OCI-LY3 (cell line): Measurements from ENCODE around the gene EPHB3.

Experiments
- H2AFZ ChIP-seq: fragments of 200-600, 300-600 bp; shearing (Covaris generic); 2 replicates; pipeline ENCODE4 v1.6.0; 2014; ENCODE audit warnings: antibody characterized with exemption, low read depth, low read length
- H3K27ac ChIP-seq: fragments of 200-600, 300-600 bp; sonication (generic); 2 replicates; pipeline ENCODE4 v1.5.1; 2014; ENCODE audit warnings: mild to moderate bottlenecking, low read length, moderate library complexity, mixed read lengths
- H3K27me3 ChIP-seq: fragments of 200-600, 300-600 bp; sonication (generic); 2 replicates; pipeline ENCODE4 v1.6.1; 2014; ENCODE audit warnings: low read depth, low read length, mixed read lengths
- H3K36me3 ChIP-seq: fragments of 200-600, 300-600 bp; sonication (generic); replicated peaks from 2 replicates; pipeline ENCODE3; 2014; ENCODE audit warnings: low read depth, low read length, mixed read lengths
- H3K4me1 ChIP-seq: fragments of 300-600, 200-600 bp; sonication (generic); 2 replicates; pipeline ENCODE4 v1.6.1; 2014; ENCODE audit warnings: low read length, mixed read lengths
- H3K4me2 ChIP-seq: fragments of 200-600, 300-600 bp; sonication (generic); 2 replicates; pipeline ENCODE4 v1.6.1; 2014; ENCODE audit warnings: low read length, mixed read lengths
- H3K4me3 ChIP-seq: fragments of 300-600, 200-600 bp; sonication (generic); 2 replicates; pipeline ENCODE4 v1.5.1; 2014; ENCODE audit warnings: antibody characterized with exemption, mild to moderate bottlenecking, low read length, moderate library complexity
- H3K79me2 ChIP-seq: fragments of 300-600, 200-600 bp; shearing (Covaris generic); 2 replicates; pipeline ENCODE4 v1.6.1; 2014; ENCODE audit warnings: mild to moderate bottlenecking, low read length, mixed read lengths
- H3K9ac ChIP-seq: fragments of 300-600, 200-600 bp; shearing (Covaris generic); 2 replicates; pipeline ENCODE4 v1.6.0; 2014; ENCODE audit warnings: mild to moderate bottlenecking, low read length, moderate library complexity
- H3K9me3 ChIP-seq: fragments of 200-600, 300-600 bp; shearing (Covaris generic); 2 replicates; pipeline ENCODE4 v1.6.1; 2014; ENCODE audit warnings: low read length, mixed read lengths; ENCODE audit not compliant: insufficient read depth
- H4K20me1 ChIP-seq: fragments of 200-600, 300-600 bp; sonication (generic); 2 replicates; pipeline ENCODE4 v1.6.1; 2016; ENCODE audit warnings: low read length, mixed read lengths; ENCODE audit not compliant: insufficient read depth
- EZH2phosphoT487 ChIP-seq: fragments of 200-600 bp; shearing (Covaris generic); IDR thresholded peaks from 2 replicates; pipeline ENCODE4 v1.6.1; 2018; ENCODE audit warnings: antibody characterized with exemption, mixed run types, low read depth
- TF ChIP-seq, protein P1 (sequence below): fragments of 200-600, 300-600 bp; sonication (generic); IDR thresholded peaks from 2 replicates; pipeline ENCODE4 v1.5.1; 2014; ENCODE audit warnings: antibody characterized with exemption, low read length, low read depth

The EPHB3 gene

GRCh38 chr3:184561913-184562877 lies 610 bp downstream of the EPHB3 start:
- H3K36me3 ChIP-seq: no peaks in the 10 kb centered on the region
- no peak overlapping the region for H3K27ac ChIP-seq
- H3K4me3 ChIP-seq: no peak overlapping the region
- H3K79me2 ChIP-seq: no peaks in the 10 kb centered on the region
- no peak overlapping the region for H3K4me2 ChIP-seq
- no peaks in the 10 kb centered on the region for H4K20me1 ChIP-seq
- no peak overlapping the region for H2AFZ ChIP-seq
- no peaks in the 10 kb centered on the region for H3K4me1 ChIP-seq
- TF ChIP-seq EZH2phosphoT487: no peak
- TF ChIP-seq, protein P1, sequence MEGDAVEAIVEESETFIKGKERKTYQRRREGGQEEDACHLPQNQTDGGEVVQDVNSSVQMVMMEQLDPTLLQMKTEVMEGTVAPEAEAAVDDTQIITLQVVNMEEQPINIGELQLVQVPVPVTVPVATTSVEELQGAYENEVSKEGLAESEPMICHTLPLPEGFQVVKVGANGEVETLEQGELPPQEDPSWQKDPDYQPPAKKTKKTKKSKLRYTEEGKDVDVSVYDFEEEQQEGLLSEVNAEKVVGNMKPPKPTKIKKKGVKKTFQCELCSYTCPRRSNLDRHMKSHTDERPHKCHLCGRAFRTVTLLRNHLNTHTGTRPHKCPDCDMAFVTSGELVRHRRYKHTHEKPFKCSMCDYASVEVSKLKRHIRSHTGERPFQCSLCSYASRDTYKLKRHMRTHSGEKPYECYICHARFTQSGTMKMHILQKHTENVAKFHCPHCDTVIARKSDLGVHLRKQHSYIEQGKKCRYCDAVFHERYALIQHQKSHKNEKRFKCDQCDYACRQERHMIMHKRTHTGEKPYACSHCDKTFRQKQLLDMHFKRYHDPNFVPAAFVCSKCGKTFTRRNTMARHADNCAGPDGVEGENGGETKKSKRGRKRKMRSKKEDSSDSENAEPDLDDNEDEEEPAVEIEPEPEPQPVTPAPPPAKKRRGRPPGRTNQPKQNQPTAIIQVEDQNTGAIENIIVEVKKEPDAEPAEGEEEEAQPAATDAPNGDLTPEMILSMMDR: no peak
- no peak overlapping the region for H3K9ac ChIP-seq
- H3K27me3 ChIP-seq: peaks cover 24% of the 10 kb centered on the region
- no peaks in the 10 kb centered on the region for H3K9me3 ChIP-seq

GRCh38 chr3:184562878-184563560 lies 1.4 kb downstream of the EPHB3 start:
- Histone ChIP-seq H3K27me3 (peaks cover 20% of the 10 kb centered on the region), H3K79me2 (no peaks in the 10 kb centered on the region), H3K27ac (no peak overlapping the region), H3K9me3 (no peaks in the 10 kb centered on the region), H2AFZ (no peak overlapping the region), H4K20me1 (no peaks in the 10 kb centered on the region), H3K4me1 (no peaks in the 10 kb centered on the region), H3K9ac (no peak overlapping the region), H3K4me2 (no peak overlapping the region), H3K36me3 (no peaks in the 10 kb centered on the region), H3K4me3 (no peak overlapping the region)
- TF ChIP-seq, protein P1: no peak
- no peak for TF ChIP-seq EZH2phosphoT487

DNA sequence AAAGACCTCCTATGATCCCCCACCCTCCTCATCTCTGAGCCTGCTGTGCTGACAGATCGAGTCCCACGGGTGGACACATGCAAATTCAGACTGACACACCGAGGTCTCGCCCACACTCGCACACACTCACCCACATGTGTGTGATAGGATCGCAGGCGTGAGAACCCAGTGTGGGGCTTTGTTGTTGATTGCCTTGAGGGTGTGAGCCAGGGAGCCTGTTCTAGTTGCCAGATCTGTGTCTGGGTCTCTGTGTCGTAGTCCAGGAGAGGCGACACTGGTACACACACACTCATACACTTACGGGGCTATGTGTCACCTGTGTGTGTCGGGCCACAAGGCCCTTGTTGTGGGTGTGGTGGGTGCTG lies 2.0 kb downstream of the EPHB3 start:
- H3K4me3 ChIP-seq: no peak overlapping the region
- no peaks in the 10 kb centered on the region for H3K4me1 ChIP-seq
- no peaks in the 10 kb centered on the region for H3K9me3 ChIP-seq
- no peaks in the 10 kb centered on the region for H3K36me3 ChIP-seq
- H3K27me3 ChIP-seq: peaks cover 16% of the 10 kb centered on the region
- no peak overlapping the region for H3K27ac ChIP-seq
- no peak overlapping the region for H3K9ac ChIP-seq
- no peak overlapping the region for H3K4me2 ChIP-seq
- TF ChIP-seq EZH2phosphoT487: no peak
- TF ChIP-seq, protein P1: no peak
- H4K20me1 ChIP-seq: no peaks in the 10 kb centered on the region
- H3K79me2 ChIP-seq: no peaks in the 10 kb centered on the region
- H2AFZ ChIP-seq: no peak overlapping the region
